Thyroid gland (tissue), 4 donors: ENCODE results near the gene FAM20C. TPM values are rescaled to one million over a fixed set of nuclear protein-coding genes. Genes with fewer than 3 reads are reported as not detected.

Experiments
- DNase-seq, 2 donors: peaks; one replicate each; pipeline ENCODE4 v3.0.0-alpha.2; 2019
- H3K27ac ChIP-seq, 3 donors: fragments of 200-600 bp; sonication (generic); 1 replicate in 2 of 3; 2 replicates in 1 of 3; pipeline ENCODE4 v1.5.1; 2016 to 2019; ENCODE audit warnings: mild to moderate bottlenecking in 1 of 3, moderate library complexity in 1 of 3
- H3K27me3 ChIP-seq: fragments of 200-600 bp; sonication (generic); one replicate; pipeline ENCODE4 v1.5.1; 2019
- H3K36me3 ChIP-seq, 2 donors: fragments of 200-600 bp; sonication (generic); one replicate each; pipeline ENCODE4 v1.5.1; 2016 to 2019
- H3K4me1 ChIP-seq, 2 donors: fragments of 200-600 bp; sonication (generic); one replicate each; pipeline ENCODE4 v1.5.1; 2017 to 2019
- H3K4me3 ChIP-seq, 3 donors: fragments of 200-600 bp; sonication (generic); replicated peaks in 1 of 3; 1 replicate in 2 of 3; 2 replicates in 1 of 3; pipeline ENCODE4 v1.5.1; 2016; ENCODE audit warnings: mild to moderate bottlenecking in 1 of 3
- H3K9me3 ChIP-seq: fragments of 200-600 bp; sonication (generic); one replicate; pipeline ENCODE4 v1.5.1; 2017
- CTCF ChIP-seq, 6 experiments: fragments of 200-600 bp in 3 of 6; fragments of 450-650 bp in 3 of 6; sonication (generic) in 3 of 6; IDR thresholded peaks; one replicate each; pipeline ENCODE4 v1.5.1; 2016 to 2019; ENCODE audit warnings: antibody characterized with exemption in 6 of 6, mild to moderate bottlenecking in 2 of 6, inconsistent platforms in 1 of 6, moderate library complexity in 1 of 6
- POLR2A ChIP-seq, 2 donors: fragments of 450-650 bp; IDR thresholded peaks; one replicate each; pipeline ENCODE4 v1.6.1; 2017; ENCODE audit warnings: antibody characterized with exemption in 2 of 2, mild to moderate bottlenecking in 2 of 2, moderate library complexity in 1 of 2
- WGBS, 2 donors: methylation state at CpG; one replicate each; pipeline ENCODE4 v1.1.5; 2017; 5-methylcytosine and 5-hydroxymethylcytosine counted together
- intact Hi-C: fragments of 100-400 bp; cut with DNase I; formaldehyde crosslinking; loops from one replicate; pipeline ENCODE4 v1.15.1; 2023
- total RNA-seq, 4 donors: library from RNA; depleted of rRNA; stranded (reverse); fragments of >200 nt; gene quantifications; one replicate each; pipeline ENCODE4 v1.2.3, GENCODE V29; 2016

The FAM20C gene
- total RNA-seq, 4 donors from 2014 or later, result 14.0 to 41.8 (median 23.3) TPM

- no peaks in the 10 kb centered on the region for H3K4me1 ChIP-seq
- DNase-seq, result no peak
- no peaks in the 10 kb centered on the region for H3K9me3 ChIP-seq
- no peak overlapping the region for H3K27ac ChIP-seq
- intact Hi-C loops, result no loop called here
- TF ChIP-seq POLR2A (IDR thresholded peaks at IDR 0.05), result no peak
- no peak for TF ChIP-seq CTCF (IDR thresholded peaks at IDR 0.05)
- no peaks in the 10 kb centered on the region for H3K36me3 ChIP-seq
- H3K27me3 ChIP-seq, result no peaks in the 10 kb centered on the region
- no peak overlapping the region for H3K4me3 ChIP-seq
- WGBS, 2 donors, result 74 to 82% methylated on average over 10 of the region's 10 CpGs
Observed at GRCh38 chr7:279821-280220, 87.5 kb downstream of the FAM20C start.

GRCh38 chr7:280461-280860 is 88.1 kb downstream of the FAM20C start:
- TF ChIP-seq POLR2A (IDR thresholded peaks at IDR 0.05), result no peak
- TF ChIP-seq CTCF (IDR thresholded peaks at IDR 0.05), result no peak
- H3K4me3 ChIP-seq, result no peak overlapping the region
- intact Hi-C loops, result no loop called here
- no peaks in the 10 kb centered on the region for H3K27me3 ChIP-seq
- WGBS, 2 donors, result 62 to 65% methylated on average over 11 of the region's 11 CpGs
- no peaks in the 10 kb centered on the region for H3K4me1 ChIP-seq
- DNase-seq, result no peak
- no peak overlapping the region for H3K27ac ChIP-seq
- no peaks in the 10 kb centered on the region for H3K9me3 ChIP-seq
- no peaks in the 10 kb centered on the region for H3K36me3 ChIP-seq

GRCh38 chr7:281637-282036 is 89.3 kb downstream of the FAM20C start:
- Histone ChIP-seq H3K9me3 (no peaks in the 10 kb centered on the region), H3K27me3 (no peaks in the 10 kb centered on the region), H3K4me3 (no peak overlapping the region), H3K4me1 (no peaks in the 10 kb centered on the region), H3K36me3 (no peaks in the 10 kb centered on the region), H3K27ac (no peak overlapping the region)
- 95 to 97% methylated on average over 8 of the region's 8 CpGs for WGBS, 2 donors
- intact Hi-C loops, result no loop called here
- TF ChIP-seq CTCF (IDR thresholded peaks at IDR 0.05), result no peak
- TF ChIP-seq POLR2A (IDR thresholded peaks at IDR 0.05), result no peak
- DNase-seq, result no peak

GRCh38 chr7:282621-283020 is 90.2 kb downstream of the FAM20C start:
- no peaks in the 10 kb centered on the region for H3K4me1 ChIP-seq
- H3K4me3 ChIP-seq, result no peak overlapping the region
- no peak for DNase-seq
- 96% methylated on average over 25 of the region's 25 CpGs for WGBS, 2 donors
- H3K9me3 ChIP-seq, result no peaks in the 10 kb centered on the region
- no peaks in the 10 kb centered on the region for H3K27me3 ChIP-seq
- intact Hi-C loops, result no loop called here
- no peak overlapping the region for H3K27ac ChIP-seq
- no peaks in the 10 kb centered on the region for H3K36me3 ChIP-seq
- TF ChIP-seq POLR2A (IDR thresholded peaks at IDR 0.05) (no peak), CTCF (IDR thresholded peaks at IDR 0.05) (no peak)

GRCh38 chr7:284762-285722 is 92.7 kb downstream of the FAM20C start:
- no peak for DNase-seq
- Histone ChIP-seq H3K27me3 (peaks cover 9% of the 10 kb centered on the region), H3K4me3 (no peak overlapping the region), H3K9me3 (no peaks in the 10 kb centered on the region), H3K36me3 (no peaks in the 10 kb centered on the region), H3K4me1 (peaks cover under 1 to 3% of the 10 kb centered on the region in 2 donors), H3K27ac (no peak overlapping the region)
- intact Hi-C loops, result no loop called here
- TF ChIP-seq CTCF (IDR thresholded peaks at IDR 0.05), result no peak
- no peak for TF ChIP-seq POLR2A (IDR thresholded peaks at IDR 0.05)
- 77 to 80% methylated on average over 30 to 32 of the region's 37 CpGs for WGBS, 2 donors
